ENCODE results near the gene SEMA4F.

SEMA4F gene

DNA sequence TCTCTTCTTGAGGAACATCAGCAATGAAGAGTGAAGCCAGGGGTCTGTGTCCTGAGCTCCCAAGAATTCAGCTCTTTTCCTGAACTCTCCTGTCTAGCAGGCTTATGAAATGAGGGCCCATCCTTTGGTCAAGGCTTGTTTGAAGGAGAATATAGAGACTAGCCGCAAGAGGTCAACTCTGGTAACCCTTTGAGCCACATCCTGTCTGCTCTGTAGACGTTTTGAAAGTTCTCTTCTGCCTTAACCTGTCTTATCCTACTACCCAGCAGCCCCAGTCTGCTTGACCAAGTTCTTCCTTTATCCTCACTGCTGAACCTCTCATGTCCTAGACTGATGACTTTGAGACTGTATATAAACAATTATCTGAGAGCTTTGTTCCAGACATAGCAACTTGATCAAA is 5.4 kb downstream of the SEMA4F start:
- no peak for DNase-seq (ENCODE audit: low read depth in 3 of 3)

DNA sequence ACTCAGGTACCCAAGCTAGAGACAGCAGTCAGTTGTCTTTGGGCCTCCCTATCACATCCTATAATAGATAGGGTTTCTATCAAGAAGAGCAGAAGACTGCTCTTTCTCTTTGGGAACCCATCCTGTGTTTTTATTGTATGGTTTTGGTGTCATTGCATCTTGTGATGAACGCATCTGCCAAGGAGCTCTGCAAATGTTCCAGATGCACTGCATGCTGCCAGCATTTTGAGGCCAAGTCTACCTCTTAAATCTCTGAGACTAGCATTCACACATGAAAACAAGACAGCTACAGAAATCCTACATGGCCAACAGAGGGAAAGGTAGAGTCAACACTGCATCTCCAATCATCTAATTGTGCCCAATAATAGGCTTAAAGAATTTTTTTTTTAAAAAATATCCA is 14.0 kb downstream of the SEMA4F start:
- DNase-seq (ENCODE audit: low read depth in 3 of 3) = no peak

DNA sequence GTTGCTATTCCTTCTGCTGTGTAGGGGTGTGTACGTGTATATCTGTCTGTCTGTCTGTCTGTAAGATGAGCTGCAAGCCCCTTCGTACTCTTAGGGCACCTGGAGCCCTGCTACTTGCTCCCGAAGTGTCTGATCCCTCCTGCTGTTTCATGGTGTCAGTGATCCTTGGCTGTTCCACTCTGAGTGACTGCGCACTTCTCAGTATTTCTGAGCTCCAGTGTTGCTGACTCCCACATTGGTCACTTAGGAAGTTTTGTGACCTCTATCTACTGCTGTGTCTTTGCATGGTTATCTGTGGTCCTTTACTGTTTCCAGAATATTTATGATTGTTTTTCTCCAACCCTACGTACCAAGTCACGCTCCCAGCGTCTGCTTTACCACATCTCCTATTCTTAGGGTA is 16.2 kb downstream of the SEMA4F start:
- DNase-seq (ENCODE audit: low read depth in 3 of 3) = no peak

DNA sequence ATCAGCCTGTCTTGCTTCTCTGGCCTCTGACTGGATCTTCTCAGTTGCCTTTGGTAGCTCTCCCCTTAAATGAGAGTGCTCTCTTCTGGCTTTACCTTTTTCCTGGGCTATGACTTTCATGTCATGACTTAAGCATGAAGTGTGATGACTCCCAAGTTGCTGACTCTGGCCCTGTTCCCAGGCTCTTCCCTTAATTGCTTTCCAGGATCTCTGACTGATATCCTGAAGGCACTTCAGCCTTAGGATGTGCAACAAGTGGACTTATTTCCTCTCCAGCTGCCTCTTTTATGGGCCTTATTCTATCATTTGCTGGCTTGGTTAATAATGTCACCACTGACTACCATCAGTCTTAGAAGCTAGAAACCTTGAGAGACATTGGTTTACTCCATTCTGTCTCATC is 17.4 kb downstream of the SEMA4F start:
- no peak for DNase-seq (ENCODE audit: low read depth in 3 of 3)

DNA sequence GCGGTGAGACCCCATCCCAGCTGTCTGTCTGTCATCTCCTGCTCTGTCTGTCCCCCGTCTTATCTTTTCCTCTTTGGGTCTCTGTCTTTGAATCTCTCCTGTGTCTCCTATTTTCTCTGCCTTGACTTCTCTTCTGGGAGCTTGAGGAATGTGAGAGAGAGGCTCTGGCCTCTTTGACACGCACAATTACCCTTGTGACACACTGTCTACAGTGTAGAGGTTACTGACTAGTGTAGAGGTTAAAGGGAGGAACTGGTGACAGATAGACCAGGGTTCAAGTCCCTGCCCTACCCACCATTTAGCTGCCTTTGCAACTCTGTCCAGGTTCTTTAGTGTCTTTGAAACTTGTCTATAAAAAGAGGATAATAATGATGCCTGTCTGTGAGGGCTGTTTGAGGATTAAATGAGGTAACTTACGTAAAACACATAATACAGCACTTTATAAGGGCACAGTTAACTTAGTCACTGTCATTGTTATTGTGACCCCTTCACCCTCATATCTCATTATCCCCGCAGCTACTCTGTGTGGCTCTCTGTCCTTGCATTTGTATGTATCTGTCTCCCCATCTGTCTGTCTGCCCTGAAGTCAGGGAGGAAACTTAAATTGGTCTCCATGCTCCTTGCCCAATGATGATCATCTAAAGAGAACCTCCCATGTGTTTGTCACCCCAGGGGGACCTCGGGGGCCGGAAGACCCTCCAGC is 19.9 kb downstream of the SEMA4F start:
- no peak for DNase-seq (ENCODE audit: low read depth in 3 of 3)

DNA sequence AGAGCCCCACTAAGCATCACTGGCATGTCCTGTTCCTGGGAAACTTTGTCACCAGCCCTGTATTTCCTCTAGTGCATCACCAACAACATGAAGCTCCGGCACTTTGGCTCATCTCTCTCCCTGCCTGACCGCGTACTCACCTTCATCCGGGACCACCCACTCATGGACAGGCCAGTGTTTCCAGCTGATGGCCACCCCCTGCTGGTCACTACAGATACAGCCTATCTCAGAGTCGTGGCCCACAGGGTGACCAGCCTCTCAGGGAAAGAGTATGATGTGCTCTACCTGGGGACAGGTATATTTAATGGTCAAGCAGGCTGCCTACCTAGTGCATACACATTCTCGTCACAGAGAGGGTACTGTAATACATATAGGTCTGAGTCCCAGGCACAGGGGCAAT is 21.0 kb downstream of the SEMA4F start:
- DNase-seq (ENCODE audit: low read depth in 3 of 3) = no peak

DNA sequence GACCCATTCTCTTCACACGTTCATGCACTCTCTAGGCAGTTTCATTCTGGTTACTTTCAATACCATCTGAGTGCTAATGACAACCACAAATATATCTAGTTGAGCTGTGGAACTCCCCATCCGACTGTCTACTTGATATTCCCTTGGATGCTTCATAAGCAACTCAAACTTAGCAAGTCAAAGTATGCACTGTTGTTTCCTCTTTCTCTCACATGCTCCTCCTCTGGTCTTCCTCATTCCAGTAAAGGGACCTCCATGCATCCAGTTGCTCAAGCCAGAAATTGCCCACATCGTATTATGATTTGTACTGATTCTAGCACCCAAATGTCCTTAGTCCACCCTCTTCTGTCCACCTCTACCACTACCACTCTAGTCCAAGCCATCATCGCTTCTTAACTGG is 22.3 kb downstream of the SEMA4F start:
- no peak for DNase-seq (ENCODE audit: low read depth in 3 of 3)

DNA sequence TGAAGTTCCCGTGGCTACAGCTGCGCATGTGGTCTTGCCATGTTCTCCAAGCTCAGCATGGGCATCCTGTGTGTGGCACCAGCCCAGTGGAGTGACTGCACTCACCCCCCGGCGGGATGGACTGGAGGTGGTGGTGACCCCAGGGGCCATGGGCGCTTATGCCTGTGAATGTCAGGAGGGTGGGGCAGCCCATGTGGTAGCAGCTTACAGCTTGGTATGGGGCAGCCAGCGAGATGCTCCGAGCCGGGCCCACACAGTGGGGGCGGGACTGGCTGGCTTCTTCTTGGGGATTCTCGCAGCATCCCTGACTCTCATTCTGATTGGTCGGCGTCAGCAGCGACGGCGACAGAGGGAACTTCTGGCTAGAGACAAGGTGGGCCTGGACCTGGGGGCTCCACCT is 25.6 kb downstream of the SEMA4F start:
- DNase-seq (ENCODE audit: low read depth in 3 of 3) = no peak

DNA sequence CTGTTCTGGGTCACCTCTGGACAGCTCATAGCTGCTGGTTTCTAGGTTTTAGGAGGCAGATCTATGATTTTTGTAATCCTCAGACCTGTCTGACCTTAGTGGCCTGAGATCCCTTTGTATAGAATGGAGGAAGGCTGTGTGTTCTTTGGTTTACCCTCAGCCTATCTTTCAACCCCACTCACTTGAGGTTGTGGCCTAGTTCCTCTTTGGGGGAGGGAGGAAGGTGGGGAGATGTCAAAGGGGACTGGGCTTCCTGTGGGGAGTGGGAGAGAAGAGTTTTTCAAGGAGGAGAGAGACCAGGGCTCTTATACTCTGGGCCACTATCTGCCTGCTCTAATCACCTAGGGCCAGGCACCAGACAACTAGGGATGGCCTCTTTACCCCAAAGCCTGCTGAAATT is 28.5 kb downstream of the SEMA4F start:
- no peak for DNase-seq (ENCODE audit: low read depth in 3 of 3)

DNA sequence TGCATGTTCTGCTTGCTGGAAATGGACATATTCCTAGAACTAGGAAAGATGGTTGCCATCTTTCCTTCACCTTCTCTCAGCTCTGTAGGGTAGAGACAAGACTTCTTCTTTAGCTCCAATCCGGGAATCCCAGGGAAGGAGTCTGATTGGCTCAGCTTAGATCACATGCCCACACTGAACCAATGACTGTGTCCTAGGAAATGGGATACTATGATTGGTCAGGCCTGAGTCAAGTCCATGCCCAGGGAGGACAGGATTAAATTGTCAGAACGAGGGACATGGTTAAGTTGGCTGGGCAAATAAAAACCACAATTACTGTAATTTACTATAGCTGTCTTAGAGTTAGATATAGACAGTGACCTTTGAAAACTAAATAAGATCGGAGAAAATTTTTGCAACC is 31.4 kb downstream of the SEMA4F start:
- no peak for DNase-seq (ENCODE audit: low read depth in 3 of 3)

DNA sequence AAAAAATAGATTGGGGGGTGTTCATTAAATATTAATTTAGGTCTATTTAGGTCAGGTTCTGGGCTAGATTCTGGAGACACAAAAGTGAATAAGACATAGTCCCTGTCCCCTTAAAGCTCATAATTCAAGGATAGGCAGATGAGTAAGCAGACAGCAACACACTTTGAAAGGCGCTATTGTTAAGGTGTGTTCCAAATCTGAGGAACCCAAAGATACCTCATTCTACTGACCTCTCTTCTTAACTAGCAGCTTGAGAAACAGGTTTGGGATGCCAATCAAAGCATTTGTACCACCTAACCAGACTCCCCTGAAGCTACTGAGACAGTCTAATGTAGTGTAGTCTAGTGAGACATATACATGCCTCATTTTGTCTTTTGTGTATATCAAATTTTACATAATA is 34.8 kb downstream of the SEMA4F start:
- DNase-seq (ENCODE audit: low read depth in 3 of 3) = no peak

DNA sequence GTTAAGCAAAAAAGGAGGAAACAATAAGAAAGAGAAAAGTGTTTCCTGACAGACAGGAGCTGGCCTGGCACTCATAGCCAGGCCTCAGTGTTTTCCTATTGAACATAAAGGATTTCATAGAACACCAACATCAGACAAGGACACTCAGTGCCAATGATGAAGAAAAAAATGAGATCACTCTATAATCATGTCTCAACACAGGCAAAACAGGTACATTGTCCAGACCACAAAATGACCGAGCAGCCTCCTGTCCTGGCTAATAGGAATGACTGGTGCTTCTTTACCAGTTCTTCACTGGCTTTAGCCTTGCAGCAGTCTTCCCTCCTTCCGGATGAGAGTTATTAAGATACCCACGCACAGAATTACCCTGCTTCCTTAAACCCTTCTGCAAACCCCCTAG is 35.6 kb downstream of the SEMA4F start:
- no peak for DNase-seq (ENCODE audit: low read depth in 3 of 3)

DNA sequence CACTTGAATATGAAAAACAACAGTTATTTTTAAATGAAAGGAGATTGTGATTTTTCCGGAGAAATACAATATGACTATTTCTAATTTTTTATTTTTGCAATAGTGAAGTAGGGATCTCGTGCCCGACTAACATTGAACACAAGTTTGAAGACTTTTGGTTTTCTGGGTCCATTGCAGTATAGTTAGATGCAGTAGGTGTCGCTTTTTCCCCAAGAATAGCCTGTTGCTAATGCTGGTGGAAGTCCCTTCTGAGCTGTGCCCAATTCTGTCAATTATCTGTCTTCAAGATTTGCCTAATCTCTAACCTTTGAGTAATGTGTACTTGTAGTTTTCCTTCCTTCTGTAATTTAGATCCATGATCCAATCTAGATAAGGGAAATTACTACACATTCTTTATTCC is 36.5 kb downstream of the SEMA4F start:
- DNase-seq (ENCODE audit: low read depth in 3 of 3) = peak in 1 of 3 donors; percentile 9

DNA sequence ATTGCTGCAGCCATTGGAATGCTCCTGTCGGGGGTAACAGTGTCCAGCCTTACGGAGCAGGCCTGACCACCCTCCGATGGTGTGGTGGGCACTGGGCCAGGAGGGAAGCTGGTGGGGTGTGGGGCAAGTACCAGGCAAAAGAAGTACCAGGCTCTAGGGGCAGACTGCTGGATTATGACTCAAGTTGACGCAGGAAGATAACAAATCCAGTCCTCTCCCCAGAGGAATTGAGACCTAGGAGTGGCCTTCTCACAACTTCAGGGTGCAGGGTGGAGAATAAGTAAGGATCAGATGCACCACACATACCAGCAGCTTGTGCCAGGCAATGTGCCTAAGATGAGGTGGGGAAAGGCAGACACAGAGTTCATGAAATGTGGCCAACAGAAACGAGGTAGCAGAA is 37.9 kb downstream of the SEMA4F start:
- DNase-seq (ENCODE audit: low read depth in 3 of 3) = no peak

DNA sequence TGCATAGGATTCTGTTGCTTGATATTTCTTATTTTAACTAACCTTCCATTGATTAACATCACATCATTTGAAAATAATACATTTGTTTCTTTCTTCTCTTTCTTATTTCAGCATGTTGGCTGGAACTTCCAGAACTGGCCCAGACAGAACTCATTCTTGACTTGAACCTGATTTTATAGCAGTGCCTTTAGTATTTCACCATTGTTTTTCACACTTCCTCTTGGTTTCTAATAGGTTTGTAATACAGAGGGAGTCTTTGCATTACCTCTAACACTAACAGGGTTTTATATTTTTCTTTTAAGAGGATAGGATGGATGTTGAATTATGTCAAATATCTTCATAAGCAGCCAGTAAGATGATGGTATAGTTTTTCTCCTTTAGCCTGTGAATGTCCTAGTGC is 39.2 kb downstream of the SEMA4F start:
- DNase-seq (ENCODE audit: low read depth in 3 of 3) = no peak

DNA sequence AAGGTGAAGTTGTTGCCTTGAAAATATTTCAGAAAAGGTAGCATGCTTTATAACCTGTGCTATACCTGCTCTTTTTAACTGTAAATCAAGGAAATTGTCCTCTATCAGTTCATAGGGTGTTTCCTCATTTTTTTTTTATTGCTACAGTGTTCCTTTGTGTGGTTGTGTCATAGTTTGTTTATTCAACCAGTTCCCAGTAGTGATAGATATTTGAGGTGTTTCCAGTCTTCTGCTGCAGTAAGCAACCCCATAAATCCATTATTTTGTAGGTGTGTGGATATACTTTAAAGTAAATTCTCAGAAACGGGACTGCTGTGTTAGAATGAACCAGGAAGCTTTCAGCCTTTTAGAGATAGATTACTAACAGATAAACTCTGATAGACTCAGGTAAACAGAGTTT is 39.6 kb downstream of the SEMA4F start:
- no peak for DNase-seq (ENCODE audit: low read depth in 3 of 3)

DNA sequence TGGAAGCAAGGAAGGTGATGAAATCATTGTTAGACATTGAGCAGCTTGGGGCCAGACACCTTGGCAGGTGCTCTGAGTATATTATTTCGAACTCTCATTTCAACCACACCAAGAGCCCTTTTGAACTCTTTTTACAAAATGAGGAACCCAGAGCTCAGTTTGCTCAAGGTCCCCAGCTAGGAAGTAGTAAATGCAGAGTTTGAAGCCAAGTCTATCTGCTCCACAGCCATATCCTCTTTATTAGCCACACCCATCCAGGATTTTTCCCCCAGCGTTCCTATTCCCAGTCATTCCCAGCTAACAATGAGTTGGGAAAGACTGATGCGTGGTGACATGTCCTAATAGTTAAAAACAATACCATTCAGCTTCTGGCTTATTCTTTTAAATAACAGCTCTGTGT is 40.2 kb downstream of the SEMA4F start:
- DNase-seq (ENCODE audit: low read depth in 3 of 3) = no peak

DNA sequence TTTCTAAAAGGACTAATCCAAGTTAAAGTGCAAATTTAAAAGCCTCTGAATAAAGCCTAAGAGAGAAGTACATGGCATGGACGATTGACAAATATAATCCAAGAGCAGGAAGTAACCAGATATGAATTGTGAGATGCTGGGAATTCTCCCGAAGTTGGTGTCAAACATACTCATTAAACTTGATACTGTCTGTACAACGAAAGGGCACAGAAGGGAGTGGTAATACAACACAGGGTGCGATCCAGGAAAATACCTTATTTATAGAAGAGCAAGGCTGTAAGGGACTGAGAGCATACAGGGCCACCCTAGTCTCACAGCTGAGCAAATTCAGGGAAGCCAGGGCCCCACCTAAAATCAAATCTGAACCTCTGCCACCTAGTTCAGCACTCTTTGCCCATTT is 41.6 kb downstream of the SEMA4F start:
- DNase-seq (ENCODE audit: low read depth in 3 of 3) = no peak

DNA sequence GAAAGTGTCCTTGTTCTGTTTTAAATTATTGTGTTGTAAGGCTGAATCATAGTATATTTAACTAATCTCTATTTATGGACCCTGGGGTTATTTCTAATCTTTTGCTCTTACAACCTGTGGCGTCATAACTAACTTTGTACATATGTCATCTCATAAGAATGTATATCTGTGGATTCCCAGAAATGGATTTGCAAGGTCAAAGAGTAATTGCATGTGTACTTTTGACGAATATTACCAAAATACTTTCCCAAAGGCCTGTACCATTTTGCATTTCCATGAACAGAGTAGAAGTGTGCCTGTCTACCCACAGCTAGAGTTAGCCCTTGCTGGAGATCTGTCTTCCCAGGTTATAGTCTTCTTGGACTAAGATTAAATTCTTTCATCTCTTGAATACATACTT is 42.8 kb downstream of the SEMA4F start:
- no peak for DNase-seq (ENCODE audit: low read depth in 3 of 3)

DNA sequence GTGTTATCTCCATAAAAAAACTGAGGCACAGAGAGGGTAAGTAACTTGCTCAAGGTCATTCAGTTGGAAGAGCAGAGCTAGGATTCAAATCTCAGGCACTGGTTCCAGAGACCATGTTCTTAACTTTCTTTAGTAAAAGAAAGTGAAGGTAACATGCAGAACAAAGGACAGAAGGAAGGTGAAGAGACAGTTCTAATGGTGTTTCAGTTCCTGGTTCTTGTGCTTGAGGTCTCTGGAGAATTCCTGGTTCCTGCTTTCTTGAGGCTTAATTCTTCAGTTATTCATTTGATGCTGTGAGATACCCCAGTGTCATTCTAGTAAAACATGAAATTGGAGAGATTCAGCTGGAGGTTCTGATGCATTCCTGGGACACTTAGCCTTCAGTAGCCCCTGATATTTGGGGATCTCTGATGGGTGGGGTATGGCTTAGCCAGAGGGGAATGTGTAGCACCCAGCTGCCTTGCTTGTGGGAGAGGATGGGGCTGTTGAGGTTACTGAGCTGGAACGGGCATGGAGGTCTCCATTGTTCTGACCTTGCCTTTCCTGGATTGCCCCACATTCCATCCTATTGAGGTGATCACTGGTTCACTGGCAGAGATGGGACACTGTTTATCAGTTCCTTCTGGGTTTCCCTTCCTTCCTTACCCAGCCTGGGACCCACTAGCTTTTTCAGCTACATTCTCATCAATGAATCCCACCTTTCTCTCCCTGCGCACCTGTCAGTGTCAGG is 46.8 kb downstream of the SEMA4F start:
- no peak for DNase-seq (ENCODE audit: low read depth in 3 of 3)

DNA sequence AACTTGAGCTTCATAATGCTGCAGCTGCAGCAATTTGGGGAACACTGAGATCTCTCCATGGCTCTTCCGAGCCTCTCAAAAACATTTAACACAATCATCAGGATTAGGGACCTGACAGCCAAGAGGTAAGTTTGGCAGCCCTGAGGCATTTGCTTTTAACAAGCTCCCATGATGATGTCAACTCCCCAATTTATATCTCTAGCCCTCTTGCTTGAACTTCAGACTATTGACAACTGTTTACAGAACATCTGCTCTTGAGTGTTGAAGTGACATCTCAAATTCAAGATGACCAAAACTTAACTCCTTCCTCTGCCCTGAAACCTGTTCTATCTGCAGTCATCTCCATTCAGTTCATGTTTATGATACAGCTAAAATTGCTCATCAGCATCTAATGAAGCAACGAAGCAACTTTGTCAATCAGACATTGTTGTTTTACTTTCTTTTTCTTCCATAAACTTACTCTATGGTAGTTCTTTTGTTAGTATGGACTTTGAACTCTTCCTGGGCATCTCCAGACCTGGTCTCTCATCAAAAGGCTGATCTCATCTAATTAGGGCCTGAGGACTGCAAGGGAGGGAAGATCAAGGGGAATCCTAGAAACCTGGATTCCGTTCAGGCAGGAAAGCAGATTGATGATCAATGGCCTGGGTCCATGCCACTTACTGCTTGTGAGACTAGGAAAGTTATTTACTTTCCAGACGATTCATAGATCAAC is 48.1 kb downstream of the SEMA4F start:
- no peak for DNase-seq (ENCODE audit: low read depth in 3 of 3)

DNA sequence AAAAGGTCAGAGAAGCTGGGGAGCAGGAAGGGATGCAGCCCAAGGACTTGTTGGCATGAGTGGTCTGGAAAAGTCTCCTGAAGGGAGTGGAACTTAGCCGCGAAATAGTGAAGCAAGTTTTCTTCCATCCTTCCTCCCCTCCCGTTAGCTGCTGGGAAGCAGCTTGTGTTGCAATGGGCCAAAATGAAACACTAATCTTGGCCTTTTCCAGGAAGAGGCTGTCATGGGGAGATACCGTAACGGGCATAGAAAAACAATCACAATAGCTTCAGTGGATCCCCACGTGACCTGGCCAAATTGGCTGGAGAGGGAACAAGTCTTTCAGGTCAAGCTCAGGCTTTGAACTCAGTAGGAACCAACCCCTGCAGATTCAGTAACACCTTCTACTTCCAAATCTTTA is 49.3 kb downstream of the SEMA4F start:
- no peak for DNase-seq (ENCODE audit: low read depth in 3 of 3)

DNA sequence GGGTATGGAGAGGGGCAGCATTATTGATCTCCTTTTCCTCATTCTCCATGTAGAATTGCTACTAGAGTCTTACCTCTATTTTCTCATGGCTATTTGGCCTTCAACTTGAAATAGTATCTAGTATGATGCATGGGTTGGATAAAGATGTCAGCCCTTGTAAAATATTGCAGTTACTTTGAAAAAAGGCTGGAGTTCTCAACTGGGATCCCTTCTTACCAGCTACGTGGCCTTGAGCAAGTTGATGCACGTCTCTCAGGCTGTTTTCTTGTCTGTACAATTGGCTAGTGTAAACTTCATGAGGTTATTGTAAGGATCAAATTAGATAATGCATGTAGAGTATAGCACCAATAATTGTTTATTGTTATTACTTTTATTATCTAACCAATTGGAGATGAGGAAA is 50.2 kb downstream of the SEMA4F start:
- no peak for DNase-seq (ENCODE audit: low read depth in 3 of 3)
